Head of caudate nucleus (tissue), 42 donors: ENCODE data around the gene RNPEPL1.
A peak's percentile ranks its signal among the peaks of the same experiment; 100 is the strongest.

Experiments used
- DNase-seq, 42 donors: peaks; one replicate each; pipeline versions ENCODE4 v3.0.0 to v3.0.0-alpha.2; 2020 to 2021; ENCODE audit warnings: mixed read lengths in 7 of 42
- intact Hi-C: fragments of 100-400 bp; cut with DNase I; formaldehyde crosslinking; loops from one replicate; pipeline ENCODE4 v1.15.0; 2022

The RNPEPL1 gene

GRCh38 chr2:240595381-240596079 is 27.2 kb downstream of the RNPEPL1 start:
- intact Hi-C loops, result no loop called here

GRCh38 chr2:240596080-240596460 is 27.8 kb downstream of the RNPEPL1 start:
- peak in 4 of 42 donors; percentile 3 to 23 (median 17) for DNase-seq
- intact Hi-C loops, result no loop called here

More at GRCh38 chr2:240595381-240596079, 27.2 kb downstream of the RNPEPL1 start:
- DNase-seq, result peak in 22 of 42 donors; percentile 3 to 62 (median 36)

GRCh38 chr2:240596491-240596931 is 28.2 kb downstream of the RNPEPL1 start:
- DNase-seq, result peak in 37 of 42 donors; percentile 13 to 85 (median 62)
- intact Hi-C loops, result no loop called here

- intact Hi-C loops, result no loop called here
Measured at GRCh38 chr2:240597054-240597418, 28.8 kb downstream of the RNPEPL1 start.

GRCh38 chr2:240597419-240598181 is 29.3 kb downstream of the RNPEPL1 start:
- intact Hi-C loops, result no loop called here
- peak in 10 of 42 donors; percentile 1 to 30 (median 8) for DNase-seq

More at GRCh38 chr2:240597054-240597418, 28.8 kb downstream of the RNPEPL1 start:
- DNase-seq, result peak in 3 of 42 donors; percentile 15 to 37 (median 20)

GRCh38 chr2:240598311-240598911 is 30.1 kb downstream of the RNPEPL1 start:
- peak in 10 of 42 donors; percentile 1 to 37 (median 10) for DNase-seq
- intact Hi-C loops, result no loop called here

- intact Hi-C loops, result no loop called here
- peak in 6 of 42 donors; percentile 0 to 36 (median 4) for DNase-seq
Measured at GRCh38 chr2:240599141-240599583, 30.9 kb downstream of the RNPEPL1 start.

GRCh38 chr2:240600451-240600961 is 32.2 kb downstream of the RNPEPL1 start:
- intact Hi-C loops, result no loop called here

GRCh38 chr2:240601061-240601830 is 33.0 kb downstream of the RNPEPL1 start:
- peak in 5 of 42 donors; percentile 2 to 34 (median 29) for DNase-seq
- intact Hi-C loops, result no loop called here

More at GRCh38 chr2:240600451-240600961, 32.2 kb downstream of the RNPEPL1 start:
- DNase-seq, result peak in 8 of 42 donors; percentile 0 to 29 (median 17)

- intact Hi-C loops, result no loop called here
- DNase-seq, result peak in 7 of 42 donors; percentile 1 to 41 (median 5)
Measured at GRCh38 chr2:240601831-240602160, 33.5 kb downstream of the RNPEPL1 start.

- peak in 7 of 42 donors; percentile 1 to 37 (median 15) for DNase-seq
- intact Hi-C loops, result no loop called here
Measured at GRCh38 chr2:240602266-240603050, 34.2 kb downstream of the RNPEPL1 start.

- DNase-seq, result peak in 7 of 42 donors; percentile 1 to 34 (median 14)
Measured at GRCh38 chr2:240603081-240603835, 35.0 kb downstream of the RNPEPL1 start.

GRCh38 chr2:240603846-240604245 is 35.6 kb downstream of the RNPEPL1 start:
- peak in 7 of 42 donors; percentile 1 to 35 (median 14) for DNase-seq
- intact Hi-C loops, result no loop called here

More at GRCh38 chr2:240603081-240603835, 35.0 kb downstream of the RNPEPL1 start:
- intact Hi-C loops, result no loop called here

GRCh38 chr2:240604291-240604938 is 36.1 kb downstream of the RNPEPL1 start:
- intact Hi-C loops, result no loop called here
- DNase-seq, result peak; percentile 73 to 96 (median 88)

- peak in 8 of 42 donors; percentile 2 to 38 (median 14) for DNase-seq
- intact Hi-C loops, result no loop called here
Measured at GRCh38 chr2:240604939-240605716, 36.8 kb downstream of the RNPEPL1 start.
